ENCODE results near the gene TTYH1. TPM values are rescaled to one million over a fixed set of nuclear protein-coding genes. Genes with fewer than 3 reads are reported as not detected.
A peak's percentile ranks its signal among the peaks of the same experiment; 100 is the strongest.
"Not testable (repeated sequence)": the region's sequence is repeated elsewhere in the genome, so short reads cannot be mapped to it uniquely, and the experiment has no call there.

Gene TTYH1
- total RNA-seq, 6 experiments from 2014 or later = 0.45 TPM; not detected in 5

- H3K36me3 Mint-ChIP-seq (ENCODE audit: low read depth) = peaks cover 16% of the 10 kb centered on the region
- TF ChIP-seq, protein P1, sequence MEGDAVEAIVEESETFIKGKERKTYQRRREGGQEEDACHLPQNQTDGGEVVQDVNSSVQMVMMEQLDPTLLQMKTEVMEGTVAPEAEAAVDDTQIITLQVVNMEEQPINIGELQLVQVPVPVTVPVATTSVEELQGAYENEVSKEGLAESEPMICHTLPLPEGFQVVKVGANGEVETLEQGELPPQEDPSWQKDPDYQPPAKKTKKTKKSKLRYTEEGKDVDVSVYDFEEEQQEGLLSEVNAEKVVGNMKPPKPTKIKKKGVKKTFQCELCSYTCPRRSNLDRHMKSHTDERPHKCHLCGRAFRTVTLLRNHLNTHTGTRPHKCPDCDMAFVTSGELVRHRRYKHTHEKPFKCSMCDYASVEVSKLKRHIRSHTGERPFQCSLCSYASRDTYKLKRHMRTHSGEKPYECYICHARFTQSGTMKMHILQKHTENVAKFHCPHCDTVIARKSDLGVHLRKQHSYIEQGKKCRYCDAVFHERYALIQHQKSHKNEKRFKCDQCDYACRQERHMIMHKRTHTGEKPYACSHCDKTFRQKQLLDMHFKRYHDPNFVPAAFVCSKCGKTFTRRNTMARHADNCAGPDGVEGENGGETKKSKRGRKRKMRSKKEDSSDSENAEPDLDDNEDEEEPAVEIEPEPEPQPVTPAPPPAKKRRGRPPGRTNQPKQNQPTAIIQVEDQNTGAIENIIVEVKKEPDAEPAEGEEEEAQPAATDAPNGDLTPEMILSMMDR (IDR thresholded peaks at IDR 0.05) = no peak
- no peak overlapping the region for H3K27ac Mint-ChIP-seq
- H3K27me3 Mint-ChIP-seq (ENCODE audit: insufficient read depth) = peaks cover 1% of the 10 kb centered on the region
- no peak overlapping the region for H3K4me3 Mint-ChIP-seq
- no peak for DNase-seq
- no peaks in the 10 kb centered on the region for H3K4me1 Mint-ChIP-seq (ENCODE audit: low read depth)
- no peaks in the 10 kb centered on the region for H3K9me3 Mint-ChIP-seq
Measured at GRCh38 chr19:54440641-54441040, 25.4 kb downstream of the TTYH1 start.

DNA sequence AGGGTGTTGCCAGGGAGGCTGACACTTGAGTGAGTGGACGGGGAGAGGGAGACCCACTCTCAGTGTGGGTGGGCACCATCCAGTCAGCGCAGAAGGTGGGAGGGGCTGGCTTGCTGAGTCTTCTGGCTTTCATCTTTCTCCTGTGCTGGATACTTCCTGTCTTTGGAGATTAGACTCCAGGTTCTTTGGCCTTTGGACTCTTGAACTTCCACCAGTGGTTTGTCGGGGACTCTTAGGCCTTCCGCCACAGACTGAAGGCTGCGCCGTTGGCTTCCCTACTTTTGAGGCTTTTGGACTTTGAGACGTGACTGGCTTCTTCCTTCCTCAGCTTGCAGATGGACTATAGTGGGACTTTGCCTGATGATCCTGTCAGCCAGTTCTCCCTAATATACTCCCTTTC is 29.5 kb downstream of the TTYH1 start:
- Mint-ChIP-seq H3K27me3 (ENCODE audit: insufficient read depth) (peaks cover 3% of the 10 kb centered on the region), H3K4me1 (ENCODE audit: low read depth) (peaks cover 13% of the 10 kb centered on the region), H3K36me3 (ENCODE audit: low read depth) (peaks cover 24% of the 10 kb centered on the region), H3K27ac (no peak overlapping the region), H3K9me3 (no peaks in the 10 kb centered on the region), H3K4me3 (no peak overlapping the region)
- DNase-seq = no peak
- TF ChIP-seq, protein P1 (IDR thresholded peaks at IDR 0.05) = no peak

GRCh38 chr19:54446349-54446748 is 31.1 kb downstream of the TTYH1 start:
- Mint-ChIP-seq H3K36me3 (ENCODE audit: low read depth) (peaks cover 40% of the 10 kb centered on the region), H3K4me1 (ENCODE audit: low read depth) (peaks cover 26% of the 10 kb centered on the region)
- not testable (repeated sequence) for H3K27me3 Mint-ChIP-seq (ENCODE audit: insufficient read depth); H3K27ac Mint-ChIP-seq; H3K9me3 Mint-ChIP-seq; H3K4me3 Mint-ChIP-seq; DNase-seq
- TF ChIP-seq, protein P1 (IDR thresholded peaks at IDR 0.05) = peak; percentile 57

DNA sequence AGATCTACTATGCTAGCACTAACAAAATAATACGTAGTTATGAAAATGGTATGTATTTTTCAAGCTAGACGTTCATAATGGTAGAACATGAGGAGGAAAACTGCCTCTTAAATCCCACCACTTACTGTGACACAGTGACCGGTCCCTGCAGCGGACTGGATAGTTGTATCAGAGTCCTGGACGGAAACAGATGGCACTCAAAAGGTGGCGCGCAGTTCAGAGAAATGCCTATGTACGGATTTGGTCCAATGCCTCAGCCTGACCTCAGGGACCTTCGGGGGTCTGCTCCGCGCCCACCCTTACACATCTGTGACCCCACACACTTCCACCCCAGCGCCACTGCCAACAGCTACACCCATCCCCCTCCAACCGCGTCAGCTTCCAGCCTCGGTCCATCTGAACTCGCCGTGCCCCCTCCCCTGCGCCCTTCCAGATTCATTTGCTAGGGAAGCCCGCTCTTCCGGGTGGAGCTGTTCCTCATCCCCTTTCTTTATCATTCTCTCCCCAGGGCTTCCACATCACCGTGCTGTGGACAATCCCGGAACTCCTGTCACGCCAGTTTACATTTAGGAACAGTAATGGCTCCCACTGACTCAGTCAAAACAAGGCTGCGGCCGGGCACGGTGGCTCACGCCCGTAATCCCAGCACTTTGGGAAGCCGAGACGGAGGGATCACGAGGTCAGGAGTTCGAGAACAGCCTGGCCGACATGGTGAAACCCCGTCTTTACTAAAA is 32.9 kb downstream of the TTYH1 start:
- no peaks in the 10 kb centered on the region for H3K9me3 Mint-ChIP-seq
- H3K27ac Mint-ChIP-seq = peak overlapping the region; percentile 99
- H3K27me3 Mint-ChIP-seq (ENCODE audit: insufficient read depth) = peaks cover 5% of the 10 kb centered on the region
- peak; percentile 57 for DNase-seq
- TF ChIP-seq, protein P1 (IDR thresholded peaks at IDR 0.05) = 0 out of 2 replicates have a peak, but pooled peaks have one; percentile 17
- H3K36me3 Mint-ChIP-seq (ENCODE audit: low read depth) = peaks cover 42% of the 10 kb centered on the region
- H3K4me1 Mint-ChIP-seq (ENCODE audit: low read depth) = peaks cover 37% of the 10 kb centered on the region
- peak overlapping the region; percentile 97 for H3K4me3 Mint-ChIP-seq

GRCh38 chr19:54448774-54449700 is 33.8 kb downstream of the TTYH1 start, which contains the start of gene LENG8:
Gene LENG8, plus strand, starts transcription at chr19:54449199. Its CDS starts 2,146 bp downstream, at chr19:54451345.
- peak within 1 kb of the TSS; percentile 97 for H3K4me3 Mint-ChIP-seq
- H3K9me3 Mint-ChIP-seq = no peaks in the 10 kb centered on the region
- peaks cover 47% of the 10 kb centered on the region for H3K36me3 Mint-ChIP-seq (ENCODE audit: low read depth)
- peaks cover 38% of the 10 kb centered on the region for H3K4me1 Mint-ChIP-seq (ENCODE audit: low read depth)
- H3K27ac Mint-ChIP-seq = peak within 1 kb of the TSS; percentile 99
- H3K27me3 Mint-ChIP-seq (ENCODE audit: insufficient read depth) = peaks cover 8% of the 10 kb centered on the region
- DNase-seq = peak; percentile 97
- TF ChIP-seq, protein P1 (IDR thresholded peaks at IDR 0.05) = no peak
